A549 treated with ZK216348 at 1 μM for 4 hours (cell line): ENCODE measurements around the gene BDP1. TPM values are rescaled to one million over a fixed set of nuclear protein-coding genes. Genes with fewer than 3 reads are reported as not detected.

Experiments used
- total RNA-seq: library from RNA; stranded (reverse); fragments of 200-300 nt; extraction: Qiagen RNA extraction; gene quantifications from 5 replicates; pipeline ENCODE4 v1.2.3, GENCODE V29; 2022; ENCODE audit warnings: low read depth

The BDP1 gene
- total RNA-seq: 5.4 to 12.3 TPM (median 10.6 TPM) in 5 replicates

GRCh38 chr5:71455427-71456361, at the start of gene BDP1:
TSS of gene BDP1 (plus strand) at chr5:71455651. CDS start at chr5:71455878, 227 bp downstream.

GRCh38 chr5:71586941-71587765, 131.7 kb downstream of the BDP1 start, which contains the start of gene MCCC2:
TSS of gene MCCC2 (plus strand) at chr5:71587340. CDS start at chr5:71587426, 86 bp downstream.

Other genes with a start within 250 kb of the BDP1 start
- 39.8 to 44.3 TPM (median 41.6 TPM) in 5 replicates for gene MCCC2, start 131.7 kb downstream of the BDP1 start, total RNA-seq